NCI-H345 treated with DMSO at 0.1 percent for 48 hours (cell line): ENCODE results near the gene L3MBTL1.

Experiments
- DNase-seq: peaks from one replicate; lab custom pipeline; 2025; ENCODE audit not compliant: unreplicated experiment; lab: John Stamatoyannopoulos, UW

L3MBTL1 gene

GRCh38 chr20:43507150-43508080 lies at the start of gene L3MBTL1:
L3MBTL1 (plus strand) TSS chr20:43507697; CDS start chr20:43513504, 5,807 bp downstream.
- DNase-seq, result peak; percentile 34

GRCh38 chr20:43458422-43458924 lies 49.0 kb upstream of the L3MBTL1 start:
- DNase-seq, result no peak

- no peak for DNase-seq
Observed at GRCh38 chr20:43459022-43459942, 48.2 kb upstream of the L3MBTL1 start.

- no peak for DNase-seq
Observed at GRCh38 chr20:43460172-43460829, 47.2 kb upstream of the L3MBTL1 start.

- DNase-seq, result no peak
Observed at GRCh38 chr20:43460830-43461200, 46.7 kb upstream of the L3MBTL1 start.

GRCh38 chr20:43461894-43462659 lies 45.4 kb upstream of the L3MBTL1 start:
- no peak for DNase-seq

- no peak for DNase-seq
Observed at GRCh38 chr20:43462660-43463526, 44.6 kb upstream of the L3MBTL1 start.

- DNase-seq, result no peak
Observed at GRCh38 chr20:43463527-43464218, 43.8 kb upstream of the L3MBTL1 start.

- DNase-seq, result no peak
Observed at GRCh38 chr20:43464219-43464790, 43.2 kb upstream of the L3MBTL1 start.

- no peak for DNase-seq
Observed at GRCh38 chr20:43465625-43465943, 41.9 kb upstream of the L3MBTL1 start.

- DNase-seq, result no peak
Observed at GRCh38 chr20:43467589-43467988, 39.9 kb upstream of the L3MBTL1 start.

- DNase-seq, result no peak
Observed at GRCh38 chr20:43472671-43473380, 34.7 kb upstream of the L3MBTL1 start.

- DNase-seq, result no peak
Observed at GRCh38 chr20:43473381-43473704, 34.2 kb upstream of the L3MBTL1 start.

- no peak for DNase-seq
Observed at GRCh38 chr20:43477193-43477592, 30.3 kb upstream of the L3MBTL1 start.

- no peak for DNase-seq
Observed at GRCh38 chr20:43477619-43478018, 29.9 kb upstream of the L3MBTL1 start.

- no peak for DNase-seq
Observed at GRCh38 chr20:43490038-43490437, 17.5 kb upstream of the L3MBTL1 start.

- DNase-seq, result no peak
Observed at GRCh38 chr20:43492101-43492500, 15.4 kb upstream of the L3MBTL1 start.

GRCh38 chr20:43495388-43495787 lies 12.1 kb upstream of the L3MBTL1 start:
- DNase-seq, result no peak
